Liver (tissue), 3 donors: Measurements from ENCODE around the gene WASF2.
"Not testable (repeated sequence)": the region's sequence is repeated elsewhere in the genome, so short reads cannot be mapped to it uniquely, and the experiment has no call there.

ENCODE experiments used
- FOXA1 ChIP-seq: IDR thresholded peaks from 2 replicates; pipeline ENCODE4 v1.6.1; 2016; ENCODE audit warnings: antibody characterized with exemption
- RAD21 ChIP-seq, 2 donors: IDR thresholded peaks; 2 replicates each; pipeline ENCODE4 v1.6.1; 2016; ENCODE audit warnings: antibody characterized with exemption in 2 of 2, mild to moderate bottlenecking in 2 of 2
- RXRA ChIP-seq, 2 donors: IDR thresholded peaks; 2 replicates each; pipeline ENCODE4 v1.6.1; 2017 to 2018; ENCODE audit warnings: antibody characterized with exemption in 2 of 2, mild to moderate bottlenecking in 1 of 2
- TF ChIP-seq, protein P1 (sequence below): fragments of 150-350 bp; IDR thresholded peaks from 2 replicates; pipeline ENCODE4 v1.5.1; 2017; ENCODE audit warnings: improper control_type of control experiment, low read depth, low read length; ENCODE audit not compliant: missing input control
- TF ChIP-seq, protein P2 (sequence below): IDR thresholded peaks from 2 replicates; pipeline ENCODE4 v1.6.1; 2016; ENCODE audit warnings: antibody characterized with exemption
- TF ChIP-seq, protein P3 (sequence below): IDR thresholded peaks from 2 replicates; pipeline ENCODE4 v1.6.1; 2016; ENCODE audit warnings: antibody characterized with exemption
- donor health status: healthy.
- donor health status: healthy.

DNA sequence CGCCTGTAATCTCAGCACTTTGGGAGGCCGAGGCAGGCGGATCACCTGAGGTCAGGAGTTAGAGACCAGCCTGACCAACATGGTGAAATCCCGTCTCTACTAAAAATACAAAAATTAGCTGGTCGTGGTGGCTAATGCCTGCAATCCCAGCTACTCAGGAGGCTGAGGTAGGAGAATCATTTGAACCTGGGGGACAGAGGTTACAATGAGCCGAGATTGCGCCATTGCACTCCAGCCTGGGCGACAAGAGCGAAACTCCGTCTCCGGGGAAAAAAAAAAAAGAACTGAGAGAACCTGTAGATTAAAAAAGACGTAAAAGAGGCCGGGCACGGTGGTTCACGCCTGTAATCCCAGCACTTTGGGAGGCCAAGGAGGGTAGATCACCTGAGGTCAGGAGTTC lies 21.6 kb downstream of the WASF2 start:
- not testable (repeated sequence) for TF ChIP-seq RAD21 (IDR thresholded peaks at IDR 0.05); FOXA1; RXRA (IDR thresholded peaks at IDR 0.05)
- TF ChIP-seq, protein P1, sequence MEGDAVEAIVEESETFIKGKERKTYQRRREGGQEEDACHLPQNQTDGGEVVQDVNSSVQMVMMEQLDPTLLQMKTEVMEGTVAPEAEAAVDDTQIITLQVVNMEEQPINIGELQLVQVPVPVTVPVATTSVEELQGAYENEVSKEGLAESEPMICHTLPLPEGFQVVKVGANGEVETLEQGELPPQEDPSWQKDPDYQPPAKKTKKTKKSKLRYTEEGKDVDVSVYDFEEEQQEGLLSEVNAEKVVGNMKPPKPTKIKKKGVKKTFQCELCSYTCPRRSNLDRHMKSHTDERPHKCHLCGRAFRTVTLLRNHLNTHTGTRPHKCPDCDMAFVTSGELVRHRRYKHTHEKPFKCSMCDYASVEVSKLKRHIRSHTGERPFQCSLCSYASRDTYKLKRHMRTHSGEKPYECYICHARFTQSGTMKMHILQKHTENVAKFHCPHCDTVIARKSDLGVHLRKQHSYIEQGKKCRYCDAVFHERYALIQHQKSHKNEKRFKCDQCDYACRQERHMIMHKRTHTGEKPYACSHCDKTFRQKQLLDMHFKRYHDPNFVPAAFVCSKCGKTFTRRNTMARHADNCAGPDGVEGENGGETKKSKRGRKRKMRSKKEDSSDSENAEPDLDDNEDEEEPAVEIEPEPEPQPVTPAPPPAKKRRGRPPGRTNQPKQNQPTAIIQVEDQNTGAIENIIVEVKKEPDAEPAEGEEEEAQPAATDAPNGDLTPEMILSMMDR: not testable (repeated sequence)
- TF ChIP-seq, protein P2, sequence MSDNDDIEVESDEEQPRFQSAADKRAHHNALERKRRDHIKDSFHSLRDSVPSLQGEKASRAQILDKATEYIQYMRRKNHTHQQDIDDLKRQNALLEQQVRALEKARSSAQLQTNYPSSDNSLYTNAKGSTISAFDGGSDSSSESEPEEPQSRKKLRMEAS: not testable (repeated sequence)
- TF ChIP-seq, protein P3, sequence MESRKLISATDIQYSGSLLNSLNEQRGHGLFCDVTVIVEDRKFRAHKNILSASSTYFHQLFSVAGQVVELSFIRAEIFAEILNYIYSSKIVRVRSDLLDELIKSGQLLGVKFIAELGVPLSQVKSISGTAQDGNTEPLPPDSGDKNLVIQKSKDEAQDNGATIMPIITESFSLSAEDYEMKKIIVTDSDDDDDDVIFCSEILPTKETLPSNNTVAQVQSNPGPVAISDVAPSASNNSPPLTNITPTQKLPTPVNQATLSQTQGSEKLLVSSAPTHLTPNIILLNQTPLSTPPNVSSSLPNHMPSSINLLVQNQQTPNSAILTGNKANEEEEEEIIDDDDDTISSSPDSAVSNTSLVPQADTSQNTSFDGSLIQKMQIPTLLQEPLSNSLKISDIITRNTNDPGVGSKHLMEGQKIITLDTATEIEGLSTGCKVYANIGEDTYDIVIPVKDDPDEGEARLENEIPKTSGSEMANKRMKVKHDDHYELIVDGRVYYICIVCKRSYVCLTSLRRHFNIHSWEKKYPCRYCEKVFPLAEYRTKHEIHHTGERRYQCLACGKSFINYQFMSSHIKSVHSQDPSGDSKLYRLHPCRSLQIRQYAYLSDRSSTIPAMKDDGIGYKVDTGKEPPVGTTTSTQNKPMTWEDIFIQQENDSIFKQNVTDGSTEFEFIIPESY: not testable (repeated sequence)
